Naive thymus-derived CD8-positive, alpha-beta T cell (primary cell): ENCODE results near the gene RAB3IL1. TPM values are rescaled to one million over a fixed set of nuclear protein-coding genes. Genes with fewer than 3 reads are reported as not detected.
"Not testable (repeated sequence)": the region's sequence is repeated elsewhere in the genome, so short reads cannot be mapped to it uniquely, and the experiment has no call there.

Experiments
- ATAC-seq, 2 donors: fragments of 150-1000 bp; cut with Tn5 transposase in 1 of 2; sonication (Bioruptor Pico), chemical (Tn5 transposase) in 1 of 2; 1 replicate in 1 of 2; 2 replicates in 1 of 2; pipeline ENCODE4 v1.10.0; 2021; ENCODE audit warnings: mild to moderate bottlenecking in 2 of 2, moderate library complexity in 2 of 2
- POLR2A ChIA-PET: fragments of 350-600 bp; sonication (Branson Sonifier 250); formaldehyde crosslinking; loops from one replicate; lab custom pipeline; 2021; ENCODE audit warnings: antibody characterized with exemption; lab: Charles Lee
- DNase-seq, 10 donors: peaks; one replicate each; pipeline versions ENCODE4 v3.0.0 to v3.0.0-alpha.2; 2020 to 2022
- H3K27ac Mint-ChIP-seq, 10 donors: one replicate each; pipeline ENCODE4 v1.8.0; 2020 to 2022; ENCODE audit warnings: mild to moderate bottlenecking in 10 of 10, mixed read lengths in 10 of 10, moderate library complexity in 4 of 10, inconsistent platforms in 1 of 10
- H3K27me3 Mint-ChIP-seq, 5 donors: one replicate each; pipeline ENCODE4 v1.8.0; 2021 to 2022; ENCODE audit warnings: mixed read lengths in 5 of 5
- H3K36me3 Mint-ChIP-seq, 3 donors: one replicate each; pipeline ENCODE4 v1.8.0; 2020 to 2022; ENCODE audit warnings: mixed read lengths in 3 of 3, mild to moderate bottlenecking in 2 of 3, inconsistent platforms in 1 of 3
- H3K4me1 Mint-ChIP-seq, 4 donors: one replicate each; pipeline ENCODE4 v1.8.0; 2021 to 2022; ENCODE audit warnings: mixed read lengths in 4 of 4
- H3K4me3 Mint-ChIP-seq, 10 donors: one replicate each; pipeline ENCODE4 v1.8.0; 2020 to 2022; ENCODE audit warnings: mild to moderate bottlenecking in 10 of 10, mixed read lengths in 10 of 10, moderate library complexity in 6 of 10, inconsistent platforms in 1 of 10
- H3K9me3 Mint-ChIP-seq, 9 donors: one replicate each; pipeline ENCODE4 v1.8.0; 2020 to 2022; ENCODE audit warnings: mixed read lengths in 9 of 9, mild to moderate bottlenecking in 3 of 9, inconsistent platforms in 1 of 9, moderate library complexity in 1 of 9
- polyA plus RNA-seq, 3 donors: library from polyadenylated mRNA; unstranded; fragments of 300-500 nt; fragmentation: Illumina TruSeq; gene quantifications; one replicate each; pipeline ENCODE4 v1.2.3, GENCODE V29; 2021
- total RNA-seq, 8 experiments: library from RNA in 2 of 8; stranded (reverse) in 2 of 8; gene quantifications; one replicate each; pipeline ENCODE4 v1.2.3 and lab custom pipeline; 2021 to 2026

The RAB3IL1 gene, protein sequence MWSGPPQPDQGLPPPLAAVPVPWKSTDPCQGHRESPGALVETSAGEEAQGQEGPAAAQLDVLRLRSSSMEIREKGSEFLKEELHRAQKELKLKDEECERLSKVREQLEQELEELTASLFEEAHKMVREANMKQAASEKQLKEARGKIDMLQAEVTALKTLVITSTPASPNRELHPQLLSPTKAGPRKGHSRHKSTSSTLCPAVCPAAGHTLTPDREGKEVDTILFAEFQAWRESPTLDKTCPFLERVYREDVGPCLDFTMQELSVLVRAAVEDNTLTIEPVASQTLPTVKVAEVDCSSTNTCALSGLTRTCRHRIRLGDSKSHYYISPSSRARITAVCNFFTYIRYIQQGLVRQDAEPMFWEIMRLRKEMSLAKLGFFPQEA
- under 1 TPM; 0.23 to 0.82 TPM for total RNA-seq
- polyA plus RNA-seq = not detected
- total RNA-seq (lab: John Stamatoyannopoulos, UW) = 0 to 0.17 (median 0) reads per million in 6 experiments

DNA sequence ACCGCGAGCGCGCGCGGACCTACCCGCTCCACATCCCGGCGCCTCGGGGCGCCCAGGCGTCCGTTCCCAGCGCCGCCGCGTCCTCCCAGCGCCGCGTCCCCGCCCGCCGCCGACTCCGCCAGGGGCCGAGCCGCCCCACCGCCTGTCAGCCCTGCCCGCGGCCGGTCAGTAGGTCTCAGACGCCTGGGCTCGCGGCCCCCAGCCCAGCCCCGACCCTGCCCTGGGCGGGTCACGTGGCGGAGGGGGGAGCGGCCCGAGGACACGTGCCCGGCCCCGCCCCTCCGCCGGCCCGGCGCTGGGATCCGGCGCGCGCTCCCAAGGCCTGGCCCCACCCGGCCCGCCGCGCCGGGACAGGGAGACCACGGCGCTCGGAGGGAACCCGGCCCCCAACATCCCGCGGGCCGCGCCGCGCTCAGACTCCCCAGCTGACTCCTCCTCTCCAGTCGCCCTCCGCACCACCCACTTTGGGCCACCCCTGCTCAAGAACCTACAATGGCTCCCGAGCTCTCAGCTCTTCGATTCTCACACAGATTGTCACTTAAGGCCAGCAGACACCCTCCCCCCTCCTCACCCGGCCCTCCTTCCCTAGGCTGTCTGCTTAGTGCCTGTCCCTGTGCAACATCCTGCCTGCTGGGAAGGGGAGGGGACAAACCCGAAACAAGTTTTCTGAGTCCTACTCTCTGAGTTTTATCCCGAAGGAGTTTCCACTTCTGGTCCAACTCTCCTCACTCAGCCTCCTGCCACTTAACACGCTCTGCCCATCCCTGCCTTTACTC, at the start of gene RAB3IL1:
Gene RAB3IL1 (minus strand): TSS at position 233 of the 776 bp plus-strand sequence. CDS start 199 bp downstream, at position 34.
- Mint-ChIP-seq H3K4me3 (peak within 1 kb of the TSS; percentile 57 to 83 (median 73)), H3K27ac (peak within 1 kb of the TSS in 2 of 10 donors; percentile 28 to 52), H3K36me3 (no peaks in the 10 kb centered on the region), H3K27me3 (peaks cover 41 to 81% (median 66%) of the 10 kb centered on the region in 5 donors), H3K9me3 (peaks cover 0 to 2% (median 0%) of the 10 kb centered on the region in 9 donors), H3K4me1 (peaks cover 8 to 14% (median 13%) of the 10 kb centered on the region in 4 donors)
- DNase-seq (peak in 1 of 10 donors; percentile 28), ATAC-seq (peak; percentile 46 to 54)
- POLR2A ChIA-PET = no interaction called here

DNA sequence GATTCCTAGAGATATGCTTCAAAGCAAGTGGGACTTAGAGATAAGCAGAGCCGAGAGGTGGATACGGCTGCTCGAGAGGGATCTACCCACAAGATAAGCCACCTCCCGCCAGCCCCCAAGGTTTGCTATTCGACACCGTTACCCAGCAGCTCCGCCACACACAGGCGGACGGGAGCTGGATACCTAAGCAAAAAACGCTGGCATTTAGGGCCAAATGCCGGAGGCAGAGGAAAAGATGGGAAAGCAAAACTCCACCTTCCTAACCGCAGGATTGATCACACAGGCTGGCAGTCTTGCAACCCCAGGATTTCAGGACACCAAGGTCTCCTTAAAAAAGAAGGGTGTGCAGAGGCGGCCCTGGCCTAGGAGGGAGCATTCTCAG, 49.4 kb upstream of the RAB3IL1 start:
- Mint-ChIP-seq H3K27ac (peak overlapping the region; percentile 84 to 99 (median 96)), H3K9me3 (no peaks in the 10 kb centered on the region), H3K4me1 (peaks cover 37 to 77% (median 63%) of the 10 kb centered on the region in 4 donors), H3K27me3 (no peaks in the 10 kb centered on the region), H3K4me3 (peak overlapping the region; percentile 89 to 98 (median 94)), H3K36me3 (peaks cover 8 to 31% (median 19%) of the 10 kb centered on the region in 3 donors)
- POLR2A ChIA-PET = interaction anchor here (0.7 to 3.8 kb wide), 17 partner anchors 8 to 874 kb away, joined by 3 to 46 read pairs (median 6); partner anchors contain the start of genes CPSF7, FADS1, FEN1 and INCENP
- ATAC-seq = peak; percentile 14 to 15
- DNase-seq = peak in 8 of 10 donors; percentile 17 to 73 (median 52)

DNA sequence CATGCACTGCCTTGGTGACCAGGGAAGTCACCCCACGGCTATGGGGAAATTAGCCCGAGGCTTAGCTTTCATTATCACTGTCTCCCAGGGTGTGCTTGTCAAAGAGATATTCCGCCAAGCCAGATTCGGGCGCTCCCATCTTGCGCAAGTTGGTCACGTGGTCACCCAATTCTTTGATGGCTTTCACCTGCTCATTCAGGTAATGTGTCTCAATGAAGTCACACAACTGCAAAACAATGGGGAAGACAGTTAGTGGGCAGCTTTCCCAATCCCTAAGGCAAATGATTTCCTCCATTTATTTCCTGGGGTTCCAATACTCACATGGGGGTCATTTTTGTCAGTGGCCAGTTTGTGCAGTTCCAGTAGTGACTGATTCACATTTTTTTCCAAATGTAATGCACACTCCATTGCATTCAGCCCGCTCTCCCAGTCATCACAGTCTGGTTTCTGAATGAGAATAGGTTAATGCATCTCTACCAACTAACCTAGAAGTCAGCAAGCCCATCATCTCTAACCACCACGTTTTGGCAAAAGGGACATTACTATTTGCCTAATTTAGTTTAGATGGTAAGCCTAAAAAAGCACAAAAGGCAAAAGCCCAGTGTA, 47.4 kb upstream of the RAB3IL1 start:
- not testable (repeated sequence) for ATAC-seq, H3K27me3 Mint-ChIP-seq, H3K9me3 Mint-ChIP-seq
- POLR2A ChIA-PET = interaction anchor here (1.3 to 1.4 kb wide), 2 partner anchors 10 to 61 kb away, joined by 3 to 4 read pairs; no protein-coding TSS in a partner anchor
- Mint-ChIP-seq H3K4me3 (peak overlapping the region; percentile 89 to 98 (median 94)), H3K4me1 (peaks cover 29 to 62% (median 54%) of the 10 kb centered on the region in 4 donors), H3K27ac (peak overlapping the region; percentile 68 to 99 (median 96)), H3K36me3 (peaks cover 8 to 31% (median 19%) of the 10 kb centered on the region in 3 donors)
- DNase-seq = peak in 4 of 10 donors; percentile 18 to 38 (median 24)

GRCh38 chr11:61964058-61964665, 46.8 kb upstream of the RAB3IL1 start:
- no peaks in the 10 kb centered on the region for H3K9me3 Mint-ChIP-seq
- H3K4me3 Mint-ChIP-seq = peak overlapping the region; percentile 2 to 98 (median 84)
- POLR2A ChIA-PET = interaction anchor here (0.8 to 1.4 kb wide), 2 partner anchors 9 to 16 kb away, joined by 3 to 5 read pairs; no protein-coding TSS in a partner anchor
- peak in 4 of 10 donors; percentile 29 to 43 (median 39) for DNase-seq
- H3K27me3 Mint-ChIP-seq = no peaks in the 10 kb centered on the region
- H3K27ac Mint-ChIP-seq = peak overlapping the region; percentile 37 to 98 (median 92)
- peaks cover 28 to 58% (median 53%) of the 10 kb centered on the region in 4 donors for H3K4me1 Mint-ChIP-seq
- ATAC-seq = peak in 1 of 2 donors; percentile 5
- H3K36me3 Mint-ChIP-seq = peaks cover 8 to 31% (median 19%) of the 10 kb centered on the region in 3 donors

DNA sequence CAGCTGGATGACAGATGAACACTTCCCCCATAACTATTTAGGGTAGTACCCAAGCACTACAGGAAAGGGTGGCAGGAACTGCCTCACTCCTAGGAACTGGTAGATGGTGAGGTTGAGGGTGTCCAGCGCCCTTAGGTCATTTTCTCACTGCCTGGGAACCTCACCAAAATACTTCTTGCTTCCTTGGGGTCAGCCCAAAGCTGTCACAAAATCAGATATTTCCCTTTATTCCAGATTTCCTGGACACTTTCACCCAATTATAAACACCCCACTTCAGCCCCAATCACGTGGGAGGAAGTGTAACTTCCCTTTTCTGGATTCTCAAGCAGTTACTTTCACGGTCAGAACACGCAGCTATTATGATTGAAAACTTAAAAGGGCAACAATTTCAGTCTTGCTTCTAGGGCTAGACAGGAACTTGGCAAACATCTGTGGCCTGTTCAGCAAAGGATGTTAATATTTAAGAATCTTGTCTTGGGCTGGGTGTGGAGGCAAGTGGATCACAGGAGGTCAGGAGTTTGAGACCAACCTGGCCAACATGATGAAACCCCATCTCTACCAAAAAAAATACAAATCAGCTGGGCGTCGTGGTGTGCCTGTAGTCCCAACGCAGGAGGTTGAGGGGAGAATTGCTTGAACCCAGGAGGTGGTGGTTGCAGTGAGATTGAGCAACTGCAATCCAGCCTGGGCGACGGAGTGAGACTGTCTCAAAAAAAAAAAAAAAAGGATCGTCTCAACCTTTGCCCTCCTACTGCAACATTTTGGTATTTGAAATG, 46.1 kb upstream of the RAB3IL1 start:
- H3K27me3 Mint-ChIP-seq = no peaks in the 10 kb centered on the region
- no peaks in the 10 kb centered on the region for H3K9me3 Mint-ChIP-seq
- ATAC-seq = peak; percentile 5 to 7
- POLR2A ChIA-PET = interaction anchor here (0.6 to 1.8 kb wide), 5 partner anchors 8 to 171 kb away, joined by 3 to 6 read pairs (median 5); partner anchors contain the start of genes FEN1 and TMEM258
- H3K36me3 Mint-ChIP-seq = peaks cover 8 to 31% (median 19%) of the 10 kb centered on the region in 3 donors
- DNase-seq = peak in 5 of 10 donors; percentile 41 to 49 (median 47)
- H3K4me3 Mint-ChIP-seq = peak overlapping the region in 9 of 10 donors; percentile 45 to 98 (median 89)
- peak overlapping the region; percentile 58 to 98 (median 92) for H3K27ac Mint-ChIP-seq
- H3K4me1 Mint-ChIP-seq = peaks cover 31 to 56% (median 49%) of the 10 kb centered on the region in 4 donors

DNA sequence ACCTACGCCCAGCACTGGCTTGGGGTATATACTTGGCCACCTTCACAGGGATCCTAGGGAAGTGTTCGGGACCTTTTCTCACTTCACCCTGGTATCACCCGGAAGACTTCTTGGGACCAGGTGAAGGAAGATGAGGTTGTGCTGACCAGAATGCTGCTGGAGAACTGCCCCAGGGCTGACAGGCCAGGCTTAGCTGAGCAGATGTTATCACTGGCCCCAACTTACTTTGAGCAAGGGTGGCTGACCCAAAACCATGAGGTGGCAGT, 45.6 kb upstream of the RAB3IL1 start:
- no peak for ATAC-seq
- Mint-ChIP-seq H3K4me3 (peak overlapping the region in 5 of 10 donors; percentile 11 to 98 (median 89)), H3K4me1 (peaks cover 28 to 51% (median 44%) of the 10 kb centered on the region in 4 donors), H3K36me3 (peaks cover 8 to 31% (median 19%) of the 10 kb centered on the region in 3 donors), H3K27ac (peak overlapping the region in 9 of 10 donors; percentile 80 to 98 (median 92)), H3K9me3 (no peaks in the 10 kb centered on the region), H3K27me3 (no peaks in the 10 kb centered on the region)
- peak in 1 of 10 donors; percentile 35 for DNase-seq
- POLR2A ChIA-PET = interaction anchor here (0.6 to 1.8 kb wide), 3 partner anchors 8 to 171 kb away, joined by 3 to 6 read pairs (median 5); partner anchors contain the start of genes FEN1 and TMEM258

GRCh38 chr11:61962213-61963015, 45.0 kb upstream of the RAB3IL1 start:
- Mint-ChIP-seq H3K4me3 (peak overlapping the region in 5 of 10 donors; percentile 19 to 98 (median 89)), H3K27ac (peak overlapping the region; percentile 74 to 98 (median 92)), H3K27me3 (no peaks in the 10 kb centered on the region), H3K4me1 (peaks cover 26 to 51% (median 43%) of the 10 kb centered on the region in 4 donors), H3K9me3 (no peaks in the 10 kb centered on the region), H3K36me3 (peaks cover 8 to 31% (median 19%) of the 10 kb centered on the region in 3 donors)
- no peak for ATAC-seq
- no peak for DNase-seq
- POLR2A ChIA-PET = interaction anchor here (0.7 to 1.8 kb wide), 2 partner anchors 9 to 170 kb away, joined by 3 to 5 read pairs; partner anchors contain the start of genes FEN1 and TMEM258

GRCh38 chr11:61961570-61962212, 44.3 kb upstream of the RAB3IL1 start:
- POLR2A ChIA-PET = interaction anchor here (1.8 kb wide), 1 partner anchor 10 kb away, joined by 5 read pairs; no protein-coding TSS in a partner anchor
- H3K4me3 Mint-ChIP-seq = peak overlapping the region in 1 of 10 donors; percentile 19
- no peaks in the 10 kb centered on the region for H3K27me3 Mint-ChIP-seq

DNA sequence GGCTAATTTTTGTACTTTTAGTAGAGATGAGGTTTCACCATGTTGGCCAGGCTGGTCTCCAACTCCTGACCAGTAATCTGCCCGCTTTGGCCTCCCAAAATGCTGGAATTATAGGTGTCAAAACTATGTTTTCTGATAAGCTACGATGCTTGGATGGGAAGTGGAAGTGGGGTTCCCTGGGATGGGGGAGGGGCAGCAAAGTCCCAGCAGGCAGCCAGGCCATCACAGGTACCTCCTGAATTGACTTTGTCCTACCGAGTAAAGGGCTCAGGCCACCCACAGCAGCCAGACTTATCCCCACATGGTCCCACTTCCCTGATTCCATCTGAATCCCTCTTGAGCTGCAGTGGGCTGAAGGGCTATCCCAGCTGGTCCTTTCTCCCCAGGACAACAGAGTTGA, 43.2 kb upstream of the RAB3IL1 start:
- Mint-ChIP-seq H3K4me1 (peaks cover 24 to 48% (median 38%) of the 10 kb centered on the region in 4 donors), H3K9me3 (no peaks in the 10 kb centered on the region), H3K36me3 (peaks cover 8 to 28% (median 16%) of the 10 kb centered on the region in 3 donors), H3K27ac (no peak overlapping the region), H3K27me3 (peaks cover 0 to 2% (median 0%) of the 10 kb centered on the region in 5 donors), H3K4me3 (no peak overlapping the region)
- ATAC-seq (no peak), DNase-seq (no peak)
- POLR2A ChIA-PET = interaction anchor here (0.6 kb wide), 1 partner anchor 9 kb away, joined by 5 read pairs; no protein-coding TSS in a partner anchor

More at GRCh38 chr11:61961570-61962212, 44.3 kb upstream of the RAB3IL1 start:
- peak overlapping the region in 8 of 10 donors; percentile 19 to 96 (median 74) for H3K27ac Mint-ChIP-seq
- no peaks in the 10 kb centered on the region for H3K9me3 Mint-ChIP-seq
- peaks cover 8 to 31% (median 16%) of the 10 kb centered on the region in 3 donors for H3K36me3 Mint-ChIP-seq
- DNase-seq = no peak
- ATAC-seq = no peak
- H3K4me1 Mint-ChIP-seq = peaks cover 26 to 51% (median 43%) of the 10 kb centered on the region in 4 donors
